Stimulated activated CD4-positive, alpha-beta T cell treated with anti-CD3 and anti-CD28 coated beads, Interleukin-12 subunit alpha, Interleukin-12 subunit beta, amount 100 ng/mL, for 24 hours (primary cell): ENCODE results near the gene VPS35L.

Experiments used
- DNase-seq, 2 experiments: peaks; one replicate each; pipeline ENCODE4 v3.0.0-alpha.2; 2020; ENCODE audit warnings: low read depth in 2 of 2

The VPS35L gene

GRCh38 chr16:19694989-19695388 is 139.5 kb downstream of the VPS35L start:
- no peak for DNase-seq

- peak in 1 of 2 experiments; percentile 15 for DNase-seq
These were observed 140.8 kb downstream of the VPS35L start for GRCh38 chr16:19696328-19696727.

- no peak for DNase-seq
These were observed 141.5 kb downstream of the VPS35L start for GRCh38 chr16:19696961-19697360.

GRCh38 chr16:19697756-19698318 is 142.3 kb downstream of the VPS35L start:
- no peak for DNase-seq

- DNase-seq, result no peak
These were observed 143.3 kb downstream of the VPS35L start for GRCh38 chr16:19698480-19699465.

GRCh38 chr16:19699472-19699871 is 144.0 kb downstream of the VPS35L start:
- no peak for DNase-seq

- DNase-seq, result no peak
These were observed 144.8 kb downstream of the VPS35L start for GRCh38 chr16:19700319-19700781.

- DNase-seq, result no peak
These were observed 145.6 kb downstream of the VPS35L start for GRCh38 chr16:19701091-19701490.

GRCh38 chr16:19703172-19703889 is 147.8 kb downstream of the VPS35L start:
- DNase-seq, result no peak

- DNase-seq, result no peak
These were observed 149.0 kb downstream of the VPS35L start for GRCh38 chr16:19704321-19705145.

GRCh38 chr16:19705146-19705501 is 149.6 kb downstream of the VPS35L start:
- DNase-seq, result no peak

GRCh38 chr16:19705843-19706242 is 150.3 kb downstream of the VPS35L start:
- DNase-seq, result no peak

- DNase-seq, result no peak
These were observed 151.3 kb downstream of the VPS35L start for GRCh38 chr16:19706846-19707245.

- DNase-seq, result no peak
These were observed 152.2 kb downstream of the VPS35L start for GRCh38 chr16:19707569-19708295.

- no peak for DNase-seq
These were observed 153.0 kb downstream of the VPS35L start for GRCh38 chr16:19708296-19709205.

GRCh38 chr16:19709381-19710136 is 154.1 kb downstream of the VPS35L start:
- DNase-seq, result no peak

GRCh38 chr16:19710191-19710908 is 154.8 kb downstream of the VPS35L start:
- DNase-seq, result no peak

GRCh38 chr16:19710991-19711545 is 155.6 kb downstream of the VPS35L start:
- DNase-seq, result no peak
